GM12878 (cell line): Measurements from ENCODE around the gene PAQR9. TPM values are rescaled to one million over a fixed set of nuclear protein-coding genes. Genes with fewer than 3 reads are reported as not detected.

Experiments used
- ATAC-seq: fragments of 200-7000 bp; cut with Tn5 transposase; 3 replicates; pipeline ENCODE4 v1.9.1; 2020; ENCODE audit warnings: mild to moderate bottlenecking, moderate library complexity
- BruUV-seq: library from RNA; stranded (reverse); fragments of 400-500 nt; replicated peaks from 2 replicates; lab custom pipeline; 2021; lab: Mats Ljungman, UMichigan
- CTCF ChIA-PET: fragments of 300-600 bp; sonication (Branson Sonifier 250); formaldehyde crosslinking; extraction: SDS; loops from one replicate; lab custom pipeline; 2021; ENCODE audit warnings: inconsistent platforms; lab: Yijun Ruan, JAX
- POLR2A ChIA-PET: fragments of 350-600 bp; formaldehyde crosslinking; extraction: SDS; loops from one replicate; lab custom pipeline; 2021; ENCODE audit warnings: inconsistent platforms; lab: Charles Lee
- RAD21 ChIA-PET: fragments of 300-600 bp; sonication (Branson Sonifier 250); formaldehyde crosslinking; loops from one replicate; lab custom pipeline; 2023; ENCODE audit warnings: antibody characterized with exemption; ENCODE audit not compliant: unreplicated experiment; lab: Charles Lee
- SMC1A ChIA-PET: fragments of 300-600 bp; sonication (Branson Sonifier 250); formaldehyde crosslinking; loops from one replicate; lab custom pipeline; 2023; ENCODE audit not compliant: unreplicated experiment, uncharacterized antibody; lab: Charles Lee
- DNase-seq: peaks from one replicate; pipeline ENCODE4 v3.0.0-alpha.2; 2011; ENCODE audit warnings: low read depth, low spot score
- FAIRE-seq: peaks from 3 replicates; lab custom pipeline; 2011; peaks lifted over from hg19 to GRCh38; lab: Jason Lieb, UNC
- H2AFZ ChIP-seq: 2 replicates; pipeline ENCODE4 v1.6.0; 2011; ENCODE audit warnings: low read depth, low read length, control low read depth; ENCODE audit not compliant: control insufficient read depth
- H3K27ac ChIP-seq: 2 replicates; pipeline ENCODE4 v1.5.1; 2011; ENCODE audit warnings: control low read depth; ENCODE audit not compliant: control insufficient read depth, insufficient read depth
- H3K27me3 ChIP-seq, 2 experiments: replicated peaks in 1 of 2; 2 replicates each; pipeline versions ENCODE4 v1.6.0 to v1.6.1; 2011; ENCODE audit warnings: low read length in 1 of 2; ENCODE audit not compliant: control insufficient read depth in 2 of 2, insufficient read depth in 2 of 2
- H3K36me3 ChIP-seq, 2 experiments: 2 replicates each; pipeline ENCODE4 v1.5.1; 2011; ENCODE audit warnings: low read length in 1 of 2; ENCODE audit not compliant: control insufficient read depth in 2 of 2, insufficient read depth in 2 of 2
- H3K4me1 ChIP-seq: 2 replicates; pipeline ENCODE4 v1.6.1; 2011; ENCODE audit warnings: mild to moderate bottlenecking, low read length, moderate library complexity, mixed read lengths; ENCODE audit not compliant: control insufficient read depth, insufficient read depth
- H3K4me2 ChIP-seq: 2 replicates; pipeline ENCODE4 v1.6.0; 2011; ENCODE audit warnings: control low read depth; ENCODE audit not compliant: control insufficient read depth, insufficient read depth
- H3K4me3 ChIP-seq: fragments of 200-600 bp; sonication (generic); 2 replicates; pipeline ENCODE4 v1.5.1; 2016
- H3K79me2 ChIP-seq: 2 replicates; pipeline ENCODE4 v1.6.0; 2011; ENCODE audit warnings: low read length; ENCODE audit not compliant: control insufficient read depth, insufficient read depth
- H3K9ac ChIP-seq: 2 replicates; pipeline ENCODE4 v1.8.0; 2011; ENCODE audit warnings: low read length, control low read depth, mixed read lengths; ENCODE audit not compliant: control insufficient read depth, insufficient read depth
- H3K9me3 ChIP-seq: replicated peaks from 3 replicates; pipeline ENCODE4 v1.5.1; 2011; ENCODE audit warnings: mild to moderate bottlenecking, low read length; ENCODE audit not compliant: control insufficient read depth, insufficient read depth
- H4K20me1 ChIP-seq: 2 replicates; pipeline ENCODE4 v1.6.0; 2011; ENCODE audit not compliant: control insufficient read depth, insufficient read depth
- CEBPB ChIP-seq, 2 experiments: fragments of 150-350 bp in 1 of 2; IDR thresholded peaks; 2 replicates each; pipeline ENCODE4 v1.6.1; 2012 to 2014; ENCODE audit warnings: low read depth in 2 of 2, low read length in 2 of 2, borderline replicate concordance in 1 of 2, inconsistent platforms in 1 of 2
- ETV6 ChIP-seq, 2 experiments: fragments of 450-650 bp in 1 of 2; IDR thresholded peaks in 1 of 2; conservative IDR thresholded peaks in 1 of 2; 2 replicates each; pipeline ENCODE4 v1.6.1; 2014; ENCODE audit warnings: antibody characterized with exemption in 1 of 2, borderline replicate concordance in 1 of 2, low read depth in 1 of 2, mild to moderate bottlenecking in 1 of 2, moderate library complexity in 1 of 2
- GABPA ChIP-seq: IDR thresholded peaks from 2 replicates; pipeline ENCODE4 v1.6.1; 2014; ENCODE audit warnings: antibody characterized with exemption, low read depth, mild to moderate bottlenecking, inconsistent platforms
- GATAD2B ChIP-seq: fragments of 450-650 bp; conservative IDR thresholded peaks from 2 replicates; pipeline ENCODE4 v1.6.1; 2017; ENCODE audit warnings: low read depth, mild to moderate bottlenecking, moderate library complexity
- JUNB ChIP-seq: IDR thresholded peaks from 2 replicates; pipeline ENCODE4 v1.6.1; 2016; ENCODE audit warnings: antibody characterized with exemption, mild to moderate bottlenecking
- MYB ChIP-seq: fragments of 150-350 bp; IDR thresholded peaks from 2 replicates; pipeline ENCODE4 v1.6.1; 2014; ENCODE audit warnings: mild to moderate bottlenecking, low read depth, low read length, borderline replicate concordance
- NFYB ChIP-seq: IDR thresholded peaks from 2 replicates; pipeline ENCODE4 v1.6.1; 2011; ENCODE audit warnings: low read depth, mild to moderate bottlenecking, low read length, improper control_type of control experiment, moderate library complexity; ENCODE audit not compliant: insufficient read depth
- NRF1 ChIP-seq: conservative IDR thresholded peaks from 2 replicates; pipeline ENCODE4 v1.6.1; 2011; ENCODE audit warnings: mild to moderate bottlenecking, low read depth, low read length, improper control_type of control experiment
- TAF1 ChIP-seq: IDR thresholded peaks from 2 replicates; pipeline ENCODE4 v1.6.1; 2011; ENCODE audit warnings: mild to moderate bottlenecking, low read depth, low read length, borderline replicate concordance
- ZNF384 ChIP-seq: IDR thresholded peaks from 2 replicates; pipeline ENCODE4 v1.6.1; 2012; ENCODE audit warnings: low read depth, mild to moderate bottlenecking, low read length, improper control_type of control experiment, borderline replicate concordance
- ZSCAN29 ChIP-seq: fragments of 450-650 bp; IDR thresholded peaks from 2 replicates; pipeline ENCODE4 v1.6.1; 2017; ENCODE audit warnings: mild to moderate bottlenecking, moderate library complexity
- WGBS: methylation state at CpG from one replicate; pipeline ENCODE4 v1.1.6; 2016; ENCODE audit warnings: low lambda C conversion rate; ENCODE audit not compliant: insufficient replicate concordance, insufficient coverage; ENCODE audit errors: missing lambda C conversion rate; 5-methylcytosine and 5-hydroxymethylcytosine counted together
- in situ Hi-C: fragments of 300-500 bp; cut with MboI; formaldehyde crosslinking; loops from 9 replicates; pipeline ENCODE4 v1.14.3; 2018; ENCODE audit warnings: mixed read lengths
- intact Hi-C: fragments of 100-400 bp; cut with micrococcal nuclease; formaldehyde crosslinking; loops from one replicate; pipeline ENCODE4 v1.14.2; 2022; ENCODE audit not compliant: unreplicated experiment
- polyA plus RNA-seq, 11 experiments: library from polyadenylated mRNA; depleted of rRNA in 4 of 11; unstranded in 6 of 11; stranded (reverse) in 5 of 11; fragments of >200 nt; fragmentation: Nextera tagmentation in 4 of 11; fragmentation: Illumina TruSeq in 1 of 11; extraction: Ambion mirVana in 4 of 11; extraction: Trizol in 1 of 11; gene quantifications; 1 replicate in 1 of 11; 2 replicates in 10 of 11; pipeline versions ENCODE4 v1.2.1 to v1.2.3, GENCODE V29; 2011 to 2016; ENCODE audit warnings: inconsistent platforms in 2 of 11, missing spikeins in 2 of 11, low read depth in 1 of 11
- total RNA-seq, 4 experiments: library from RNA; depleted of rRNA in 3 of 4; stranded (reverse); fragments of >200 nt in 3 of 4; fragmentation: Illumina TruSeq in 1 of 4; extraction: Trizol in 1 of 4; gene quantifications; 2 replicates each; pipeline versions ENCODE4 v1.2.1 to v1.2.3, GENCODE V29; 2013 to 2021
- TF ChIP-seq, protein P1 (sequence below): fragments of 450-650 bp; IDR thresholded peaks from 2 replicates; pipeline ENCODE4 v1.6.1; 2014; ENCODE audit warnings: mild to moderate bottlenecking

PAQR9 gene
- total and polyA plus RNA-seq, 10 of the 15 experiments (the other 5 are each of a cell fraction or from before 2014, with no cell fraction given): not detected

DNA sequence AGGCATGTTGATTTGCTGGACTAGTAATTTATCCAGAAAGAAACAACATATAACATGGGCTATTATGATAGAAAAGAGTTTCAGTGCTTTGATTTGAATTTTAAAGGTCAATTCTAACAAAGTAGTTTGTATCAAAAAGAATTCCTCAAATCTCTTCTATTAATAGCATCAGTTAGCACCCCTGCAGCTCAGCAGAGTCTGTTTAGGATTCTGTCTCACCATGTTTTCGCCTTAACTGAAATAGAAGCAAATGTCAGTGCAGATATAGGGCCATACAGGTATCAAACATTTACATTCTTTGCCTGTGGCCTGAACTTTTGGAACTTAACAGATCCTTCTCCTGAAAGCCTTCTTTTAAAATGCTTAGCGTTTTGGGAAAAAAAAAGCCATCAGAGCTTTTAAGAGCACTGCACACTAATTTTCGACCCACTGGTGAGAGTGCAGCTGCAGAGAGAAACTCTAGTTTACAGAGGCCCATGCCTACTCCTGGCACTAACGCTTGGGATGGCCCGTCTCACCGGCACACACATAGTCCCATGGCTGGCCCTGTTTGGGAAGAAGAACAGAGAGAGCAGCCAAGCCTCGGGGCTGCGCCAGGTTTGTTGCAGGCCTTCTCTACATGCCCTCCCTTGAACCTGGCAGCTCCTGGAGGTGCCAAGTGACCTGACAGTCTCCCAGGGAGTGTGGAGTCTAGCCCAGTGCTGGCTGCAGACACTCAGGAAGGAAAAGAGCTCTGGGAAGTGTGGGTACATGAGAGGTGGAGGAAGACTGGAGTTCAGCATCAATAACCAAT lies 9.9 kb upstream of the PAQR9 start:
- no TSS peak for BruUV-seq
- TF ChIP-seq NFYB: no peak
- TF ChIP-seq ZNF384: no peak
- no peak for TF ChIP-seq JUNB
- TF ChIP-seq ZSCAN29: no peak
- no peak for TF ChIP-seq GATAD2B
- TF ChIP-seq MYB: no peak
- TF ChIP-seq ETV6 (conservative IDR thresholded peaks at IDR 0.05 in 1 of 2, IDR thresholded peaks at IDR 0.05 in 1 of 2; ENCODE audit: borderline replicate concordance in 1 of 2, low read depth in 1 of 2): no peak
- TF ChIP-seq, protein P1, sequence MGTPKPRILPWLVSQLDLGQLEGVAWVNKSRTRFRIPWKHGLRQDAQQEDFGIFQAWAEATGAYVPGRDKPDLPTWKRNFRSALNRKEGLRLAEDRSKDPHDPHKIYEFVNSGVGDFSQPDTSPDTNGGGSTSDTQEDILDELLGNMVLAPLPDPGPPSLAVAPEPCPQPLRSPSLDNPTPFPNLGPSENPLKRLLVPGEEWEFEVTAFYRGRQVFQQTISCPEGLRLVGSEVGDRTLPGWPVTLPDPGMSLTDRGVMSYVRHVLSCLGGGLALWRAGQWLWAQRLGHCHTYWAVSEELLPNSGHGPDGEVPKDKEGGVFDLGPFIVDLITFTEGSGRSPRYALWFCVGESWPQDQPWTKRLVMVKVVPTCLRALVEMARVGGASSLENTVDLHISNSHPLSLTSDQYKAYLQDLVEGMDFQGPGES: no peak
- no peak for TF ChIP-seq GABPA
- no peak for TF ChIP-seq CEBPB (IDR thresholded peaks at IDR 0.05; ENCODE audit: borderline replicate concordance in 1 of 2, low read depth in 2 of 2, low read length in 2 of 2)
- no peak for TF ChIP-seq NRF1
- no peak for TF ChIP-seq TAF1
- no peak overlapping the region for H3K9ac ChIP-seq
- H3K4me1 ChIP-seq: no peaks in the 10 kb centered on the region
- SMC1A ChIA-PET: no interaction called here
- in situ Hi-C loops (no loop called here), intact Hi-C loops (no loop called here)
- no peak overlapping the region for H3K4me2 ChIP-seq
- RAD21 ChIA-PET: no interaction called here
- FAIRE-seq: no peak
- H3K27me3 ChIP-seq: peaks cover 0 to 2% of the 10 kb centered on the region in 2 experiments; a peak in 2 of 4 replicates
- ATAC-seq: no peak
- no peak for DNase-seq
- H3K27ac ChIP-seq: no peak overlapping the region
- no peak overlapping the region for H3K4me3 ChIP-seq
- no peaks in the 10 kb centered on the region for H3K9me3 ChIP-seq
- H4K20me1 ChIP-seq: no peaks in the 10 kb centered on the region
- WGBS: 31% methylated on average over 8 of the region's 8 CpGs
- H2AFZ ChIP-seq: no peak overlapping the region
- CTCF ChIA-PET: interaction anchor here (0.6 to 2.4 kb wide), 3 partner anchors 14 to 884 kb away, joined by 3 to 8 read pairs (median 4); no protein-coding TSS in a partner anchor
- no peaks in the 10 kb centered on the region for H3K79me2 ChIP-seq
- POLR2A ChIA-PET: no interaction called here
- no peaks in the 10 kb centered on the region for H3K36me3 ChIP-seq
